Liver (tissue), 3 donors: ENCODE measurements around the gene MT1A.
"Not testable (repeated sequence)": the region's sequence is repeated elsewhere in the genome, so short reads cannot be mapped to it uniquely, and the experiment has no call there.

Experiments
- ATF3 ChIP-seq: IDR thresholded peaks from 2 replicates; pipeline ENCODE4 v1.6.1; 2016; ENCODE audit warnings: antibody characterized with exemption
- EGR1 ChIP-seq, 2 donors: IDR thresholded peaks; 2 replicates each; pipeline ENCODE4 v1.6.1; 2016 to 2018; ENCODE audit warnings: antibody characterized with exemption in 2 of 2, low read depth in 2 of 2
- GABPA ChIP-seq, 2 donors: IDR thresholded peaks in 1 of 2; conservative IDR thresholded peaks in 1 of 2; 2 replicates each; pipeline ENCODE4 v1.6.1; 2016; ENCODE audit warnings: antibody characterized with exemption in 2 of 2, mild to moderate bottlenecking in 1 of 2, moderate library complexity in 1 of 2
- HNF4A ChIP-seq, 2 donors: conservative IDR thresholded peaks; 2 replicates each; pipeline ENCODE4 v1.6.1; 2016; ENCODE audit warnings: antibody characterized with exemption in 2 of 2, mild to moderate bottlenecking in 2 of 2
- JUND ChIP-seq, 2 donors: IDR thresholded peaks; 2 replicates each; pipeline ENCODE4 v1.6.1; 2016; ENCODE audit warnings: antibody characterized with exemption in 2 of 2
- RAD21 ChIP-seq, 2 donors: IDR thresholded peaks; 2 replicates each; pipeline ENCODE4 v1.6.1; 2016; ENCODE audit warnings: antibody characterized with exemption in 2 of 2, mild to moderate bottlenecking in 2 of 2
- REST ChIP-seq: IDR thresholded peaks from 2 replicates; pipeline ENCODE4 v1.6.1; 2016; ENCODE audit warnings: antibody characterized with exemption, mild to moderate bottlenecking
- TAF1 ChIP-seq: conservative IDR thresholded peaks from 2 replicates; pipeline ENCODE4 v1.6.1; 2016; ENCODE audit warnings: antibody characterized with exemption, mild to moderate bottlenecking
- YY1 ChIP-seq: IDR thresholded peaks from 2 replicates; pipeline ENCODE4 v1.6.1; 2016; ENCODE audit warnings: antibody characterized with exemption, mild to moderate bottlenecking
- TF ChIP-seq, protein P1 (sequence below): IDR thresholded peaks from 2 replicates; pipeline ENCODE4 v1.6.1; 2016; ENCODE audit warnings: antibody characterized with exemption
- TF ChIP-seq, protein P2 (sequence below): fragments of 150-350 bp; IDR thresholded peaks from 2 replicates; pipeline ENCODE4 v1.5.1; 2017; ENCODE audit warnings: improper control_type of control experiment, low read depth, low read length; ENCODE audit not compliant: missing input control
- TF ChIP-seq, protein P3 (sequence below): IDR thresholded peaks from 2 replicates; pipeline ENCODE4 v1.6.1; 2016; ENCODE audit warnings: antibody characterized with exemption
- donor health status: healthy.
- donor health status: healthy.

- TF ChIP-seq, protein P1, sequence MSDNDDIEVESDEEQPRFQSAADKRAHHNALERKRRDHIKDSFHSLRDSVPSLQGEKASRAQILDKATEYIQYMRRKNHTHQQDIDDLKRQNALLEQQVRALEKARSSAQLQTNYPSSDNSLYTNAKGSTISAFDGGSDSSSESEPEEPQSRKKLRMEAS = not testable (repeated sequence)
- TF ChIP-seq, protein P2, sequence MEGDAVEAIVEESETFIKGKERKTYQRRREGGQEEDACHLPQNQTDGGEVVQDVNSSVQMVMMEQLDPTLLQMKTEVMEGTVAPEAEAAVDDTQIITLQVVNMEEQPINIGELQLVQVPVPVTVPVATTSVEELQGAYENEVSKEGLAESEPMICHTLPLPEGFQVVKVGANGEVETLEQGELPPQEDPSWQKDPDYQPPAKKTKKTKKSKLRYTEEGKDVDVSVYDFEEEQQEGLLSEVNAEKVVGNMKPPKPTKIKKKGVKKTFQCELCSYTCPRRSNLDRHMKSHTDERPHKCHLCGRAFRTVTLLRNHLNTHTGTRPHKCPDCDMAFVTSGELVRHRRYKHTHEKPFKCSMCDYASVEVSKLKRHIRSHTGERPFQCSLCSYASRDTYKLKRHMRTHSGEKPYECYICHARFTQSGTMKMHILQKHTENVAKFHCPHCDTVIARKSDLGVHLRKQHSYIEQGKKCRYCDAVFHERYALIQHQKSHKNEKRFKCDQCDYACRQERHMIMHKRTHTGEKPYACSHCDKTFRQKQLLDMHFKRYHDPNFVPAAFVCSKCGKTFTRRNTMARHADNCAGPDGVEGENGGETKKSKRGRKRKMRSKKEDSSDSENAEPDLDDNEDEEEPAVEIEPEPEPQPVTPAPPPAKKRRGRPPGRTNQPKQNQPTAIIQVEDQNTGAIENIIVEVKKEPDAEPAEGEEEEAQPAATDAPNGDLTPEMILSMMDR = not testable (repeated sequence)
- not testable (repeated sequence) for TF ChIP-seq GABPA (IDR thresholded peaks at IDR 0.05 in 1 of 2, conservative IDR thresholded peaks at IDR 0.05 in 1 of 2); TAF1; RAD21 (IDR thresholded peaks at IDR 0.05); JUND (IDR thresholded peaks at IDR 0.05); YY1; ATF3; REST; EGR1 (IDR thresholded peaks at IDR 0.05; ENCODE audit: low read depth in 2 of 2); HNF4A (conservative IDR thresholded peaks at IDR 0.05)
- TF ChIP-seq, protein P3, sequence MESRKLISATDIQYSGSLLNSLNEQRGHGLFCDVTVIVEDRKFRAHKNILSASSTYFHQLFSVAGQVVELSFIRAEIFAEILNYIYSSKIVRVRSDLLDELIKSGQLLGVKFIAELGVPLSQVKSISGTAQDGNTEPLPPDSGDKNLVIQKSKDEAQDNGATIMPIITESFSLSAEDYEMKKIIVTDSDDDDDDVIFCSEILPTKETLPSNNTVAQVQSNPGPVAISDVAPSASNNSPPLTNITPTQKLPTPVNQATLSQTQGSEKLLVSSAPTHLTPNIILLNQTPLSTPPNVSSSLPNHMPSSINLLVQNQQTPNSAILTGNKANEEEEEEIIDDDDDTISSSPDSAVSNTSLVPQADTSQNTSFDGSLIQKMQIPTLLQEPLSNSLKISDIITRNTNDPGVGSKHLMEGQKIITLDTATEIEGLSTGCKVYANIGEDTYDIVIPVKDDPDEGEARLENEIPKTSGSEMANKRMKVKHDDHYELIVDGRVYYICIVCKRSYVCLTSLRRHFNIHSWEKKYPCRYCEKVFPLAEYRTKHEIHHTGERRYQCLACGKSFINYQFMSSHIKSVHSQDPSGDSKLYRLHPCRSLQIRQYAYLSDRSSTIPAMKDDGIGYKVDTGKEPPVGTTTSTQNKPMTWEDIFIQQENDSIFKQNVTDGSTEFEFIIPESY = not testable (repeated sequence)
Measured at GRCh38 chr16:56623184-56623583, 15.3 kb upstream of the MT1A start.
